Activated CD8-positive, alpha-beta memory T cell treated with anti-CD3 and anti-CD28 coated beads for 4 hours (primary cell): ENCODE measurements around the gene IL24.
A peak's percentile ranks its signal among the peaks of the same experiment; 100 is the strongest.
"Not testable (repeated sequence)": the region's sequence is repeated elsewhere in the genome, so short reads cannot be mapped to it uniquely, and the experiment has no call there.

Experiments
- DNase-seq, 2 donors: peaks; one replicate each; pipeline ENCODE4 v3.0.0-alpha.2; 2020; ENCODE audit warnings: low read depth in 2 of 2

Gene IL24

GRCh38 chr1:206897175-206897574, at the start of gene IL24:
Gene IL24 (plus strand): TSS chr1:206897443. CDS start chr1:206897833, 390 bp downstream.
- DNase-seq, result no peak

GRCh38 chr1:206847946-206848345, 49.3 kb upstream of the IL24 start:
- no peak for DNase-seq

GRCh38 chr1:206850401-206850800, 46.8 kb upstream of the IL24 start:
- DNase-seq, result no peak

- no peak for DNase-seq
Measured at GRCh38 chr1:206851341-206852010, 45.8 kb upstream of the IL24 start.

- not testable (repeated sequence) for DNase-seq
Measured at GRCh38 chr1:206852662-206853061, 44.6 kb upstream of the IL24 start.

GRCh38 chr1:206853696-206854095, 43.5 kb upstream of the IL24 start:
- DNase-seq, result not testable (repeated sequence)

GRCh38 chr1:206854401-206855129, 42.7 kb upstream of the IL24 start:
- no peak for DNase-seq

- DNase-seq, result no peak
Measured at GRCh38 chr1:206855859-206856258, 41.4 kb upstream of the IL24 start.

GRCh38 chr1:206856674-206857464, 40.4 kb upstream of the IL24 start:
- no peak for DNase-seq

GRCh38 chr1:206859082-206859521, 38.1 kb upstream of the IL24 start:
- no peak for DNase-seq

GRCh38 chr1:206860165-206860564, 37.1 kb upstream of the IL24 start:
- DNase-seq, result no peak

GRCh38 chr1:206863266-206863665, 34.0 kb upstream of the IL24 start:
- DNase-seq, result no peak

GRCh38 chr1:206864939-206865671, 32.1 kb upstream of the IL24 start, which contains the start of gene IL20:
Gene IL20 (plus strand): TSS chr1:206865623. CDS start chr1:206865853, 230 bp downstream.
- DNase-seq, result peak; percentile 71 to 72

GRCh38 chr1:206866062-206866461, 31.2 kb upstream of the IL24 start:
- no peak for DNase-seq

GRCh38 chr1:206867239-206867638, 30.0 kb upstream of the IL24 start:
- DNase-seq, result no peak

GRCh38 chr1:206867716-206868115, 29.5 kb upstream of the IL24 start:
- DNase-seq, result no peak

GRCh38 chr1:206868264-206868663, 29.0 kb upstream of the IL24 start:
- no peak for DNase-seq

GRCh38 chr1:206872139-206872538, 25.1 kb upstream of the IL24 start:
- no peak for DNase-seq

GRCh38 chr1:206873603-206874188, 23.5 kb upstream of the IL24 start:
- DNase-seq, result no peak

GRCh38 chr1:206875752-206876377, 21.4 kb upstream of the IL24 start:
- DNase-seq, result no peak

- DNase-seq, result no peak
Measured at GRCh38 chr1:206878456-206878855, 18.8 kb upstream of the IL24 start.
